Measurements from ENCODE around the gene MRAP2. TPM values are rescaled to one million over a fixed set of nuclear protein-coding genes. Genes with fewer than 3 reads are reported as not detected.

Gene MRAP2
- total RNA-seq, 1 experiment from 2014 or later: 4.9 TPM

DNA sequence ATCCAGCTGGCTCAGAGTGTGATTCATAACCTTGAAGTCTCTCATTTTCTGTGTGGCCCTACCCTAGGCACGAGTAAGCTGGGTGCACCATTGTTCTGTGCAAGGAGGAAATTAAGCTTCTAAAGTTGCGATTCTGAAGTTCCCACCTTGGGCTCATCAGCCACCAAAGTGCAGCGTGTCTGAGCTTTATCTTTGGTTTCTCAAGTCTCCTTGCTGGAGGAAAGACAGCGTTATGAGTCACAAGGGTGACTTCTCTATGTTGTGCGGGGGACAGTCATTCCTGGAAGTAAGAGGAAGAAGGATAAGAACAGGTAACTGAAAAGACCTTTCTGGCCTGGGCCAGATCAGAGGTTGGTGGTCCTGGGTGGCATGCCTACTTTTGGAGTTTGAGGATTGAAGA lies 16.8 kb downstream of the MRAP2 start:
- DNase-seq (ENCODE audit: low spot score) (no peak), ATAC-seq (no peak)
- Mint-ChIP-seq H3K27ac (no peak overlapping the region), H3K27me3 (ENCODE audit: low read depth) (no peaks in the 10 kb centered on the region), H3K4me1 (peaks cover 34% of the 10 kb centered on the region), H3K36me3 (no peaks in the 10 kb centered on the region), H3K4me3 (no peak overlapping the region), H3K9me3 (no peaks in the 10 kb centered on the region)
- no peak for TF ChIP-seq MYBL2 (CRISPR knock-in tag; IDR thresholded peaks at IDR 0.05)
- TF ChIP-seq FOXJ3 (CRISPR knock-in tag; IDR thresholded peaks at IDR 0.05; ENCODE audit: borderline replicate concordance): no peak
- TF ChIP-seq, protein P1, sequence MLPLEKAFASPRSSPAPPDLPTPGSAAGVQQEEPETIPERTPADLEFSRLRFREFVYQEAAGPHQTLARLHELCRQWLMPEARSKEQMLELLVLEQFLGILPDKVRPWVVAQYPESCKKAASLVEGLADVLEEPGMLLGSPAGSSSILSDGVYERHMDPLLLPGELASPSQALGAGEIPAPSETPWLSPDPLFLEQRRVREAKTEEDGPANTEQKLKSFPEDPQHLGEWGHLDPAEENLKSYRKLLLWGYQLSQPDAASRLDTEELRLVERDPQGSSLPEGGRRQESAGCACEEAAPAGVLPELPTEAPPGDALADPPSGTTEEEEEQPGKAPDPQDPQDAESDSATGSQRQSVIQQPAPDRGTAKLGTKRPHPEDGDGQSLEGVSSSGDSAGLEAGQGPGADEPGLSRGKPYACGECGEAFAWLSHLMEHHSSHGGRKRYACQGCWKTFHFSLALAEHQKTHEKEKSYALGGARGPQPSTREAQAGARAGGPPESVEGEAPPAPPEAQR (CRISPR knock-in tag; IDR thresholded peaks at IDR 0.05): no peak
- no peak for TF ChIP-seq ZBTB21 (CRISPR knock-in tag; IDR thresholded peaks at IDR 0.05; ENCODE audit: borderline replicate concordance)
- TF ChIP-seq ELF4 (CRISPR knock-in tag; IDR thresholded peaks at IDR 0.05; ENCODE audit: low read depth): no peak
- TF ChIP-seq, protein P2, sequence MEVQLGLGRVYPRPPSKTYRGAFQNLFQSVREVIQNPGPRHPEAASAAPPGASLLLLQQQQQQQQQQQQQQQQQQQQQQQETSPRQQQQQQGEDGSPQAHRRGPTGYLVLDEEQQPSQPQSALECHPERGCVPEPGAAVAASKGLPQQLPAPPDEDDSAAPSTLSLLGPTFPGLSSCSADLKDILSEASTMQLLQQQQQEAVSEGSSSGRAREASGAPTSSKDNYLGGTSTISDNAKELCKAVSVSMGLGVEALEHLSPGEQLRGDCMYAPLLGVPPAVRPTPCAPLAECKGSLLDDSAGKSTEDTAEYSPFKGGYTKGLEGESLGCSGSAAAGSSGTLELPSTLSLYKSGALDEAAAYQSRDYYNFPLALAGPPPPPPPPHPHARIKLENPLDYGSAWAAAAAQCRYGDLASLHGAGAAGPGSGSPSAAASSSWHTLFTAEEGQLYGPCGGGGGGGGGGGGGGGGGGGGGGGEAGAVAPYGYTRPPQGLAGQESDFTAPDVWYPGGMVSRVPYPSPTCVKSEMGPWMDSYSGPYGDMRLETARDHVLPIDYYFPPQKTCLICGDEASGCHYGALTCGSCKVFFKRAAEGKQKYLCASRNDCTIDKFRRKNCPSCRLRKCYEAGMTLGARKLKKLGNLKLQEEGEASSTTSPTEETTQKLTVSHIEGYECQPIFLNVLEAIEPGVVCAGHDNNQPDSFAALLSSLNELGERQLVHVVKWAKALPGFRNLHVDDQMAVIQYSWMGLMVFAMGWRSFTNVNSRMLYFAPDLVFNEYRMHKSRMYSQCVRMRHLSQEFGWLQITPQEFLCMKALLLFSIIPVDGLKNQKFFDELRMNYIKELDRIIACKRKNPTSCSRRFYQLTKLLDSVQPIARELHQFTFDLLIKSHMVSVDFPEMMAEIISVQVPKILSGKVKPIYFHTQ (CRISPR knock-in tag; IDR thresholded peaks at IDR 0.05): no peak
- TF ChIP-seq, protein P3, sequence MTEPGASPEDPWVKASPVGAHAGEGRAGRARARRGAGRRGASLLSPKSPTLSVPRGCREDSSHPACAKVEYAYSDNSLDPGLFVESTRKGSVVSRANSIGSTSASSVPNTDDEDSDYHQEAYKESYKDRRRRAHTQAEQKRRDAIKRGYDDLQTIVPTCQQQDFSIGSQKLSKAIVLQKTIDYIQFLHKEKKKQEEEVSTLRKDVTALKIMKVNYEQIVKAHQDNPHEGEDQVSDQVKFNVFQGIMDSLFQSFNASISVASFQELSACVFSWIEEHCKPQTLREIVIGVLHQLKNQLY (CRISPR knock-in tag; IDR thresholded peaks at IDR 0.05): no peak
- TF ChIP-seq TEAD4 (CRISPR knock-in tag; IDR thresholded peaks at IDR 0.05): no peak
- no peak for TF ChIP-seq HMGA2 (CRISPR knock-in tag; IDR thresholded peaks at IDR 0.05)
- no peak for TF ChIP-seq GTF2I (CRISPR knock-in tag; conservative IDR thresholded peaks at IDR 0.05)
- no peak for TF ChIP-seq GRHL2 (CRISPR knock-in tag; IDR thresholded peaks at IDR 0.05; ENCODE audit: insufficient replicate concordance, severe bottlenecking)
- TF ChIP-seq, protein P4, sequence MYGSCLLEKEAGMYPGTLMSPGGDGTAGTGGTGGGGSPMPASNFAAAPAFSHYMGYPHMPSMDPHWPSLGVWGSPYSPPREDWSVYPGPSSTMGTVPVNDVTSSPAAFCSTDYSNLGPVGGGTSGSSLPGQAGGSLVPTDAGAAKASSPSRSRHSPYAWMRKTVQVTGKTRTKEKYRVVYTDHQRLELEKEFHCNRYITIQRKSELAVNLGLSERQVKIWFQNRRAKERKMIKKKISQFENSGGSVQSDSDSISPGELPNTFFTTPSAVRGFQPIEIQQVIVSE (CRISPR knock-in tag; IDR thresholded peaks at IDR 0.05; ENCODE audit: borderline replicate concordance): no peak
- no peak for TF ChIP-seq ATF1 (CRISPR knock-in tag; IDR thresholded peaks at IDR 0.05)
- TF ChIP-seq, protein P5, sequence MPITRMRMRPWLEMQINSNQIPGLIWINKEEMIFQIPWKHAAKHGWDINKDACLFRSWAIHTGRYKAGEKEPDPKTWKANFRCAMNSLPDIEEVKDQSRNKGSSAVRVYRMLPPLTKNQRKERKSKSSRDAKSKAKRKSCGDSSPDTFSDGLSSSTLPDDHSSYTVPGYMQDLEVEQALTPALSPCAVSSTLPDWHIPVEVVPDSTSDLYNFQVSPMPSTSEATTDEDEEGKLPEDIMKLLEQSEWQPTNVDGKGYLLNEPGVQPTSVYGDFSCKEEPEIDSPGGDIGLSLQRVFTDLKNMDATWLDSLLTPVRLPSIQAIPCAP (CRISPR knock-in tag; IDR thresholded peaks at IDR 0.05): no peak
- no peak for TF ChIP-seq CREM (CRISPR knock-in tag; IDR thresholded peaks at IDR 0.05)
- no peak for TF ChIP-seq TP53 (CRISPR knock-in tag; IDR thresholded peaks at IDR 0.05)
- no peak for TF ChIP-seq SOX15 (CRISPR knock-in tag; IDR thresholded peaks at IDR 0.05)
- no peak for TF ChIP-seq TEAD1 (CRISPR knock-in tag; IDR thresholded peaks at IDR 0.05)
- ChIA-PET CTCF (no interaction called here), POLR2A (no interaction called here)

DNA sequence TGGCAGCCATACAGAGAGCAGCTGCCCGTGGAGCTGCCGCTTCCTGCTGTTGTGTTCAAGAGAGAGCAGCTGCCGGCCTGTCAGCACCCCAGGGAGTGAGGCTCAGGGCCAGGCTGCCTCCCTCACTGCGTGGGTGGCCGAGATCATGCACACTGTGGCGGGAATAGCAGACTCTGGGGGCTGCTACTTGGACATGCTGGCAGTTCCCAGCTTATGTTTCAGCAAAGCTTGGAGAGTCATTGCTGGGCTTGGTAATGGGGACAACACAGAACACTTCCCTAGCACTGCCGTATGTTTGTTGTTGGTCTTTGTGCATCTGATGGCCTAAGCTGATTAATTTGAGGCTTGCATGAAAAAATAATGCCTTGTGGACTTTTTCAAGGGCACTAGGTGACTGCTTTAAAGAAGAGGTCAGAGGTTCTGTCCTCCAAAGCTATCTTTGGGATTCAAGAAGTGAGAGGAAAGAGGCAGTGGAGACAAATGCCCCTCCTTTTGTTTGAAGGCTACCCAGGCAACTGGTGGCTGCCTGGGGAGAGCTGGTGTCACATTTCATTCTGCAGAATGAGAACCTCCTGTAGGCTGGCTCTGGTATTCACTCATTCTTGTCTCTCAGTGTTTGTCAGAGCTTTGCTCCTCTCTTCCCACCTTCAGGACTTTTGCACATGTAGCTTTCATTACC lies 18.8 kb downstream of the MRAP2 start:
- H3K36me3 Mint-ChIP-seq: no peaks in the 10 kb centered on the region
- H3K4me1 Mint-ChIP-seq: peaks cover 34% of the 10 kb centered on the region
- POLR2A ChIA-PET: no interaction called here
- peak overlapping the region; percentile 38 for H3K4me3 Mint-ChIP-seq
- TF ChIP-seq TCF7 (CRISPR knock-in tag; IDR thresholded peaks at IDR 0.05; ENCODE audit: low read depth) (no peak), MXD4 (CRISPR knock-in tag; IDR thresholded peaks at IDR 0.05; ENCODE audit: borderline replicate concordance) (no peak), SP1 (CRISPR knock-in tag; conservative IDR thresholded peaks at IDR 0.05) (0 out of 2 replicates have a peak, but pooled peaks have one; percentile 17), ZNF416 (CRISPR knock-in tag; IDR thresholded peaks at IDR 0.05) (no peak), ZNF232 (CRISPR knock-in tag; IDR thresholded peaks at IDR 0.05) (0 out of 2 replicates have a peak, but pooled peaks have one; percentile 33)
- TF ChIP-seq, protein P6, sequence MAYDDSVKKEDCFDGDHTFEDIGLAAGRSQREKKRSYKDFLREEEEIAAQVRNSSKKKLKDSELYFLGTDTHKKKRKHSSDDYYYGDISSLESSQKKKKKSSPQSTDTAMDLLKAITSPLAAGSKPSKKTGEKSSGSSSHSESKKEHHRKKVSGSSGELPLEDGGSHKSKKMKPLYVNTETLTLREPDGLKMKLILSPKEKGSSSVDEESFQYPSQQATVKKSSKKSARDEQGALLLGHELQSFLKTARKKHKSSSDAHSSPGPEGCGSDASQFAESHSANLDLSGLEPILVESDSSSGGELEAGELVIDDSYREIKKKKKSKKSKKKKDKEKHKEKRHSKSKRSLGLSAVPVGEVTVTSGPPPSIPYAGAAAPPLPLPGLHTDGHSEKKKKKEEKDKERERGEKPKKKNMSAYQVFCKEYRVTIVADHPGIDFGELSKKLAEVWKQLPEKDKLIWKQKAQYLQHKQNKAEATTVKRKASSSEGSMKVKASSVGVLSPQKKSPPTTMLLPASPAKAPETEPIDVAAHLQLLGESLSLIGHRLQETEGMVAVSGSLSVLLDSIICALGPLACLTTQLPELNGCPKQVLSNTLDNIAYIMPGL (CRISPR knock-in tag; IDR thresholded peaks at IDR 0.05): no peak
- no peaks in the 10 kb centered on the region for H3K27me3 Mint-ChIP-seq (ENCODE audit: low read depth)
- CTCF ChIA-PET: interaction anchor here (0.6 to 1.7 kb wide), 10 partner anchors 10 to 437 kb away, joined by 3 to 10 read pairs (median 4); partner anchors contain the start of genes CEP162, CYB5R4 and MRAP2
- peak overlapping the region; percentile 84 for H3K27ac Mint-ChIP-seq
- no peaks in the 10 kb centered on the region for H3K9me3 Mint-ChIP-seq
- DNase-seq (ENCODE audit: low spot score) (peak; percentile 47), ATAC-seq (peak; percentile 98)

Data from WTC11 (cell line).